Activated T-helper 2 cell treated with anti-CD3 and anti-CD28 coated beads, Interferon-gamma antibody, Interleukin-2, Interleukin-4, amounts not matched to agents 10 μg/mL and 5 μg/mL and 100 μg/mL, durations not matched to agents 14 hours and 24 hours and 36 hours (primary cell): Measurements from ENCODE around the gene ZNF772. TPM values are rescaled to one million over a fixed set of nuclear protein-coding genes. Genes with fewer than 3 reads are reported as not detected.

Experiments
- DNase-seq: peaks from one replicate; pipeline ENCODE4 v3.0.0; 2021; ENCODE audit warnings: low spot score
- H3K27ac Mint-ChIP-seq: one replicate; pipeline ENCODE4 v1.8.0; 2021; ENCODE audit warnings: mixed read lengths
- H3K27me3 Mint-ChIP-seq: one replicate; pipeline ENCODE4 v1.8.0; 2021; ENCODE audit warnings: low read depth, mixed read lengths
- H3K36me3 Mint-ChIP-seq: one replicate; pipeline ENCODE4 v1.8.0; 2021; ENCODE audit warnings: low read depth, mixed read lengths
- H3K4me1 Mint-ChIP-seq: one replicate; pipeline ENCODE4 v1.8.0; 2021; ENCODE audit warnings: low read depth, mixed read lengths
- H3K4me3 Mint-ChIP-seq: one replicate; pipeline ENCODE4 v1.8.0; 2021; ENCODE audit warnings: low read depth, mild to moderate bottlenecking, moderate library complexity, mixed read lengths
- H3K9me3 Mint-ChIP-seq: one replicate; pipeline ENCODE4 v1.8.0; 2021; ENCODE audit warnings: mixed read lengths
- intact Hi-C: fragments of 100-400 bp; cut with micrococcal nuclease; formaldehyde crosslinking; loops from one replicate; pipeline ENCODE4 v1.15.1; 2023
- total RNA-seq: library from RNA; stranded (reverse); gene quantifications from 2 replicates; pipeline ENCODE4 v1.2.3, GENCODE V29; 2022

The ZNF772 gene
- total RNA-seq, 1 donor from 2014 or later = 2.0 TPM

DNA sequence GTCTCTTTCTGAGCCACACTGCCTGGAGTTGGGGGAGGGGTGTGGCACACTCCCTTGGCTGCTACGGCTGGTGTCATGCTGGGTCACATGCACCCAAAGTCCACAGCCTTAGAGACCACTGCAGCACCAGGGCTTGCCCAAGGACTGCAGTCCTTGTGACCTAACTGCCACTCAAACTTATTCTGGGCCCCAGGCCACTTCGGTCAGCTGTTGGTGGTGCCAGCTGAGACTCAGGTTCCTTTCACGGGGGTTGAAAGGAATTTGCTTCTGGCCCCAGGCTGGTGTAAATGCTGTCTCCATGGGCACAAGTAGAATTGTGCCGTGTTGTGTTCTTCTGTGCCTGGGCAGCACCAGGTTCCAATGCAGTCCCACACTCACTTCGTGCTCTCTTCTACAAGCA lies 10.9 kb downstream of the ZNF772 start:
- intact Hi-C loops = no loop called here
- Mint-ChIP-seq H3K4me3 (no peak overlapping the region), H3K27me3 (no peaks in the 10 kb centered on the region), H3K27ac (no peak overlapping the region), H3K9me3 (peaks cover 66% of the 10 kb centered on the region), H3K36me3 (peaks cover 3% of the 10 kb centered on the region), H3K4me1 (no peaks in the 10 kb centered on the region)
- no peak for DNase-seq

DNA sequence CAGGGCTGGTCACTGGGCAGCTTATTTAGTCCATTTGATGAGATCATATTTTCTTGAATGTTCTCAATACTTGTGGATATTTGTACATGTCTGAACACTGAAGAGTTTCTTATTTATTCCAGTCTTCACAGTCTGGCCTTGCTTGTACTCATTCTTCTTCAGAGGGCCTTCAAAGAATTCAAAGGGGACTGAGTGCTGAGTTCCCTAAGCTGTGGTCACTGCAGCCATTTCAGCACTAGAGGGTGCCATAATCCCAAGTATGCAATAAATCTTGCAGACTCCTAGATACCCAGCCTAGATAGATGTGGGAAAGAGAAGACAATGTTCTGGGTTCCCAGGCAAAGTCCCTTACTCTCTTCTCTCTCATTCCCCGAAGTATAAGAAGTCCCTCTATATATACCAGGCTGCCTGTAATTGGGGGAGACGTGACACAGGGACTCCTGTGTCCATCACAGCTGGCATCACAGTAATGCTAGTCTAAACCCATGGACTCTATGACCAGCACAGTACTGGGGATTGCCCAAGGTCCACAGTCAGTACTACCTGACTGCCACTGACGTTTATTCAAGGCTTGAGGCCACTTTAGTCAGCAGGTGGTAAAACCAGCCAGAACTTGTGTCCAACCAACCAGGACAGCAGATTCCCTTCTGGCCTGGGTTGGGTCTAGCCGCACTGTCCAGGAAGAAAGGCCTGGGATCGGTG lies 11.5 kb downstream of the ZNF772 start:
- Mint-ChIP-seq H3K9me3 (peaks cover 66% of the 10 kb centered on the region), H3K27me3 (no peaks in the 10 kb centered on the region)

DNA sequence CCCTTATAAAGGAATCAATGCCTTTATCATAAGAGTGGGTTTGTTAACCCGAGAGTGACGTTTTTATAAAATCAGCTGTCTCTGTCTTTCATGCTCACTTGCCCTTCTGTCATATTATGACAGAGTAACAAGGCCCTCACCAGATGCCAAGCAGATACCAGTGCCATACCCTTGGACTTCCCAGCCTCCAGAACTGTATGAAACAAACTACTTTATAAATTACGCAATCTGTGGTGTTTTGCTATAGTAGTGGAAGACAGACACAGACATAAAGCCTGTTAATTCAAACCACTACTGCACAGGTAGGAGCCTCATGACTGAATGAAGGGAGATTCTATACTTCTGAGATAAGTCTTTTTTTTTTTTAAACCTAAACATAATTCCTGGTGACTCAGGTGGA lies 25.1 kb downstream of the ZNF772 start:
- Mint-ChIP-seq H3K4me1 (no peaks in the 10 kb centered on the region), H3K9me3 (peaks cover 51% of the 10 kb centered on the region), H3K27me3 (no peaks in the 10 kb centered on the region), H3K4me3 (no peak overlapping the region), H3K36me3 (peaks cover 6% of the 10 kb centered on the region), H3K27ac (no peak overlapping the region)
- no peak for DNase-seq
- intact Hi-C loops = no loop called here

More for the DNA sequence above, 11.5 kb downstream of the ZNF772 start:
- peaks cover 4% of the 10 kb centered on the region for H3K36me3 Mint-ChIP-seq
- no peak for DNase-seq
- H3K27ac Mint-ChIP-seq = no peak overlapping the region
- H3K4me1 Mint-ChIP-seq = no peaks in the 10 kb centered on the region
- H3K4me3 Mint-ChIP-seq = no peak overlapping the region
- intact Hi-C loops = no loop called here

DNA sequence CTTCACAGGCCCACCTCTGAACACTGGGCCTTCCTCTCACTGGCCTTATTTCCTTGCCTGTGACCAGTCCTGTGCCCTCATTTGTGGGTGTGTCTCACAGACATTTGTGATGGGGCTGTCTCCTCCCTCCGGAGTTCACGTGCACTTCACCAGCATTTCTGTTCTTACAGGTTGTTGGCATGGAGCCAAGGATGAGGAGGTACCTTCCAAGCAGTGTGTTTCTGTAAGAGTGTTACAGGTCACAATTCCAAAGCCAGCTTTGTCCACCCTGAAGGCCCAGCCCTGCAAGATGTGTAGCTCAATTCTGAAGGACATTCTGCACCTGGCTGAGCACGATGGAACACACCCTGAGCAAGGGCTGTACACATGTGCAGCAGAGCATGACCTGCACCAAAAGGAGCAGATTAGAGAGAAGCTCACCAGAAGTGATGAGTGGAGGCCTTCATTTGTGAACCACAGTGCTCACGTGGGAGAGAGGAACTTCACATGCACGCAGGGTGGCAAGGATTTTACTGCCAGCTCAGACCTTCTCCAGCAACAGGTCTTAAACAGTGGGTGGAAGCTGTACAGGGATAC lies 34.2 kb downstream of the ZNF772 start:
- no peak for DNase-seq
- Mint-ChIP-seq H3K27ac (no peak overlapping the region), H3K4me3 (no peak overlapping the region), H3K9me3 (peaks cover 72% of the 10 kb centered on the region), H3K36me3 (peaks cover 75% of the 10 kb centered on the region), H3K27me3 (no peaks in the 10 kb centered on the region), H3K4me1 (no peaks in the 10 kb centered on the region)
- intact Hi-C loops = no loop called here

DNA sequence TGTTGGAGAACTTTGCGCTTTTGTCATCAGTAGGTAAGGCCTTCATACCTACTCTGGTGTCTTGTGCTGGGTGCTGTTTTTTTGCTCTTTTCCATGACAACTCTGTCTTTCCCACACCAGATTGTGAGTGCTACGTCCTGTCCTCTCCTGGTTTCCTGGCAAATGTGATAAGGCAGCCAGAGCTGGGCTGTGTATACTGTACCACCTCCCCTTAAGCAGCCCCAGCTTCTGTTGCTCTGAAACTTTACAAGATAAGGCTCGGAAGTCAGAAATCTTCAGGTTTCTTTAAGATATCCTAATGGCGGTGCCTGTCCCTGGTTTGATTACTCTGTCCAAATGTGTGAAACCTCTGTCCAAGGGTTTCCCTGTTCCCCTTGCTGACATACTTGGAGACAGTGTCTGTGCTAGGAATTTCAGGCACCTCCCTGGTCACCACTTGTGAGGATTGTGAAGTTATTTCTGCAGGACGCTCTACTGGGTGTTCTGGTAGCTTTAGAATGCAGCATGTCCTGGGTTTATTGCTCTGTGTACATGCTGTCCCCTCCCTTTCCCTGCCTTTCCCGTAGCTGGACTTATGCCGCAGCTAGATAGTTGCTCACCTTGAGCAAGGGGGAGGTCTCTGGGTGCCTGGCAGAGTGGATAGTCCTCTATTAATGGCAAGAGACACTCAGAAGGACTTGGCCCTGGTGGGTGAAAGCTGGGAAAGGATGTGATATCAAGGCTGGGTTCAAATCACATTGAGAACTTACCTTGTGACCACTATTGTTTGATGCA lies 35.2 kb downstream of the ZNF772 start:
- Mint-ChIP-seq H3K27ac (no peak overlapping the region), H3K36me3 (peaks cover 81% of the 10 kb centered on the region), H3K27me3 (no peaks in the 10 kb centered on the region), H3K4me3 (no peak overlapping the region), H3K4me1 (no peaks in the 10 kb centered on the region), H3K9me3 (peaks cover 72% of the 10 kb centered on the region)
- DNase-seq = no peak
- intact Hi-C loops = no loop called here

DNA sequence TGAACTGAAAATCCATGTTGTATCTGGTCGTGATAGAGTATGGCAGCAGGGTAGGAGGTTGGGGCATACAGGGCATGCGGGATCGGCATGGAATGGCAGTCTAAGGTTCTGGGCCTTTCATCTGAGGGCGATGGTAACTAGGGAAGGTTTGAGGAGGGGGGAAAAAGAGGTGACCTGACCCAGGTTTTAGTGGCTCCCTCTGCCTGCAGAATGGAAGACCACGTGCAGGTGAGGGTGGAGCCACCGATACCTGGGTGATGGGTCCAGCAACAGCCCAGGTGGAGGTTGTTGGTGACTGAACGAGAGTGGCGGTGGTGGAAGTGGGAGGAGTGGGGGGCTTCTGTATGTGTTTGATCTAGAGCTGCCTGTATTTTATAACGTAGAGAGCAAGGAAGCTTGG lies 38.4 kb downstream of the ZNF772 start:
- intact Hi-C loops = no loop called here
- H3K4me1 Mint-ChIP-seq = peaks cover 16% of the 10 kb centered on the region
- H3K27ac Mint-ChIP-seq = no peak overlapping the region
- no peak overlapping the region for H3K4me3 Mint-ChIP-seq
- H3K27me3 Mint-ChIP-seq = no peaks in the 10 kb centered on the region
- peaks cover 63% of the 10 kb centered on the region for H3K9me3 Mint-ChIP-seq
- peaks cover 82% of the 10 kb centered on the region for H3K36me3 Mint-ChIP-seq
- DNase-seq = no peak

DNA sequence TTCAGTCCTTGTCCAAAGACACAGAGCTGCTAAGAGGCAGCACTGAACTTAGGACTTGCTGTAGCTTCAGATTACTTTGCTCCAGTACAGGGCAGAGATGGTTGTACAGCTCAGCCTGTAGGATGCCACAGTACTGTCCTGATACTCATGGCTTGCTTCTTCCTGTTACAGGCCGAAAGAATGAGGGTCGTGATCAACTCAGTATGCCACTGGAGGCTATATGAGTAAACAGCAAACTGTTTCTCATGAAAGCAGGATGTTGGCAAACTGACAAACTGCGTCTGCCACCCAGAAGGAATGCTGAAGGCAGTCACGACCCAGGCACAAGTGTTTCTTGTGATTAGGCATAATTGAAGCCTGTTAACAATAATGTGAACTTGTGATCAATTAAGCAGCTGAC lies 39.4 kb downstream of the ZNF772 start:
- no peak for DNase-seq
- Mint-ChIP-seq H3K36me3 (peaks cover 74% of the 10 kb centered on the region), H3K27me3 (no peaks in the 10 kb centered on the region), H3K27ac (no peak overlapping the region), H3K9me3 (peaks cover 61% of the 10 kb centered on the region), H3K4me1 (peaks cover 16% of the 10 kb centered on the region), H3K4me3 (no peak overlapping the region)
- intact Hi-C loops = no loop called here

DNA sequence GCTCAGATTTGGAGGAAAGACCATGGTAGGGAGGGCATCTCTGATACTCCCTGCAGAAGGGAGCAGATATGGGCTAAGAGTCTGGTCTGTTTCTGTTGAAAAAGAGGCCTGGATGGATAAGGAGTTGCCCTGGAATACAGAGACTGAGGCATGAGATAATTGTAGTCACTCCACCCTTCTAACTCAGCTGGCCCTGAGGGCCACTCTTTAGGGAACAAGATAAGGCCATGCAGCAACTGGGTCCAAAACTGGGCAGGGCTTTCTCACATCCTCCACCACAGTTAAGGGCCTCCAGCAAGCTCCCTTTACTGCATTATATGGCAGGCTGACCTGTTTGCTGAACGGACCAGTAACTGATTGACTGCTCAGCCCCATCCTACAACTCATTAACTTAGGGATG lies 40.9 kb downstream of the ZNF772 start:
- H3K27ac Mint-ChIP-seq = no peak overlapping the region
- peaks cover 16% of the 10 kb centered on the region for H3K4me1 Mint-ChIP-seq
- peaks cover 59% of the 10 kb centered on the region for H3K36me3 Mint-ChIP-seq
- no peaks in the 10 kb centered on the region for H3K27me3 Mint-ChIP-seq
- peaks cover 53% of the 10 kb centered on the region for H3K9me3 Mint-ChIP-seq
- intact Hi-C loops = no loop called here
- H3K4me3 Mint-ChIP-seq = peak overlapping the region; percentile 98
- no peak for DNase-seq

DNA sequence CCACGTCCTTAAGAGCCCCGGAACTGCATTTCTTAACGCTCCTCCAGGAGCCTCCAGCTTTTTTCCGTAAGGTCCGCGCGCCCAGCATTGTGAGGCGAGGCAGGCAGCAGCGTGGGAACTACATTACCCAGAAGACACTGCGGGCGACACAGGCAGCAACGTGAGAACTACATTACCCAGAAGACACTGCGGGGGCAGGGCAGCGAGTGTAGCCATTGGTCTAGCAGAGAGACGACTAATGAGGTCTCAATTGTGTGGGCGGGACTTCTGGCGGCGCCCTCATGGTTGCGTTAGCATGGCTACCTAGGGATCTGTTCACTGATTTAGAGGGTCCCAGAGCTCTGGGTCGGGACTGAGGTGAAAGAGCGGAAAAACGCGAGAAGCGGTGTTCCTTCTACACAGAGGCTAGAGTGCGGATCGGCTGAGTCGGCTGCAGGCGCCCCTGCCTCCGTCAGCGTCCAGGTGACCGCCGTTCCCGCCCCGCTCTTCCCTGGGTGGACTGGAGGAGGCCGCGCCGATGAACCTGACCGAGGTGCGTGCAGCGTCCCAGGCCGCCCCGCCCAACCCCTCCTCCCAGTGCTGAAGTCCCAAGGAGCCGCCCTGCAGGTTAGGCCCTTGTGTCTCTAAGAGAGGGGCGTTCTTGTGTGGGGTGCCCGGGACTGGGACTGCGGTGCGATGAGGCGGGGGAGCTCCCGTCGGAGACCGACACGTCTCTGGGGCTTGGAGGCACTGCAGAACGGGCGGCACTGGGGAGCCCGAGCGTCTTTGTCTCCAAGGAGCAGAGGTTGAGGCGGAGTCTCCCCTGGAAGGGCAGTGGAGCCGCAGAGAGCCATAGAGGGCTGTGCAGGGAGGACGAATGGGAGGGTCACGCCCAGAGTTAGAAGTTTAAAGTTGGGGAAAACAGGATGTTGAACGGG lies 42.0 kb downstream of the ZNF772 start, which contains the start of gene ZNF749:
Gene ZNF749, plus strand, starts transcription at position 264 of the 917 bp plus-strand sequence. Its CDS starts 254 bp downstream, at position 518.
- Mint-ChIP-seq H3K27ac (peak within 1 kb of the TSS; percentile 96), H3K9me3 (peaks cover 52% of the 10 kb centered on the region), H3K4me3 (peak within 1 kb of the TSS; percentile 98), H3K36me3 (peaks cover 53% of the 10 kb centered on the region), H3K4me1 (peaks cover 16% of the 10 kb centered on the region), H3K27me3 (no peaks in the 10 kb centered on the region)
- intact Hi-C loops = loop anchor here (1.0 kb wide), 5 partner anchors 24 to 747 kb away; partner anchors contain the start of genes TRAPPC2B, ZNF134, ZNF17 and ZNF547
- peak; percentile 96 for DNase-seq

DNA sequence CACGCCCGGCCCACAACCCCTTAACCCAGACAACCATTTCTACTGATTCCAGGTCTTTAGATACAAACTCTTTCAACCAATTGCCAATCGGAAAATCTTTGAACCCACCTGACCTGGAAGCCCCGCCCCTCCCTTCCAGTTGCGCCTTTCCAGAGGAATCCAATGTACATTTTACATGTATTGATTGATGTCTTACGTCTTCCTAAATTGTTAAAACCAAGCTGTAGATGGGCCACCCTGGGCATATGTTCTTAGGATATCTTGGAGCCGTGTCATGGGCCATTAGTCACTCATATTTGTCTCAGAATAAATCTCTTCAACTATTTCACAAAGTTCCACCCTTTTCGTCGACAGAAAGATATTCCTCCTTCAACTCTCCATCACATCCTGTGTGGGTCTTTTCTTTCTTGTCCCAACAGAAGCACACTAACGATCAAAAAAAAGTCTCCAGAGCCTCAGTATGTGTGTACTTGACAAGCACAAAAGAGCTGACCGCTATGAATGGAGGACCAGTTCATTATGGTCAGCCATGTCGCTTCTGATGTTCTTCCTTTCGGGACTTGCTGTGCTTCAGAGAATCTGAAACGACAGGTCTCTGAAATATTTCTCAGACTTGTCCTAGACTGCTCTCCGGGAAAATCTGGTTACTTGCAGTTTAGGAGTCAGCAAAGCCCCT lies 42.8 kb downstream of the ZNF772 start:
- peak overlapping the region; percentile 96 for H3K27ac Mint-ChIP-seq
- peaks cover 45% of the 10 kb centered on the region for H3K9me3 Mint-ChIP-seq
- intact Hi-C loops = loop anchor here (1.0 kb wide), 5 partner anchors 23 to 748 kb away; partner anchors contain the start of genes TRAPPC2B, ZNF134, ZNF17 and ZNF547
- H3K27me3 Mint-ChIP-seq = no peaks in the 10 kb centered on the region
- no peak for DNase-seq
- peak overlapping the region; percentile 98 for H3K4me3 Mint-ChIP-seq
- peaks cover 16% of the 10 kb centered on the region for H3K4me1 Mint-ChIP-seq
- H3K36me3 Mint-ChIP-seq = peaks cover 46% of the 10 kb centered on the region

DNA sequence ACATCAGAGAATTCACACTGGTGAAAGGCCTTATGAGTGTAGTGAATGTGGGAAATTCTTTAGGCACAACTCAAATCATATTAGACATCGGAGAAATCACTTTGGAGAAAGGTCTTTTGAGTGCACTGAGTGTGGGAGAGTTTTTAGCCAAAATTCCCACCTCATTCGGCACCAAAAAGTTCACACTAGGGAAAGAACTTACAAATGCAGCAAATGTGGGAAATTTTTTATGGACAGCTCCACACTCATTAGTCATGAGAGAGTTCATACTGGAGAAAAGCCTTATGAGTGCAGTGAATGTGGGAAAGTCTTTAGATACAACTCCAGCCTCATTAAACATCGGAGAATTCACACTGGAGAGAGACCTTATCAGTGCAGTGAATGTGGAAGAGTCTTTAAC lies 56.3 kb downstream of the ZNF772 start:
- peaks cover 56% of the 10 kb centered on the region for H3K36me3 Mint-ChIP-seq
- H3K27ac Mint-ChIP-seq = no peak overlapping the region
- no peak overlapping the region for H3K4me3 Mint-ChIP-seq
- no peaks in the 10 kb centered on the region for H3K27me3 Mint-ChIP-seq
- H3K4me1 Mint-ChIP-seq = no peaks in the 10 kb centered on the region
- H3K9me3 Mint-ChIP-seq = peaks cover 60% of the 10 kb centered on the region
- intact Hi-C loops = no loop called here
- DNase-seq = no peak

DNA sequence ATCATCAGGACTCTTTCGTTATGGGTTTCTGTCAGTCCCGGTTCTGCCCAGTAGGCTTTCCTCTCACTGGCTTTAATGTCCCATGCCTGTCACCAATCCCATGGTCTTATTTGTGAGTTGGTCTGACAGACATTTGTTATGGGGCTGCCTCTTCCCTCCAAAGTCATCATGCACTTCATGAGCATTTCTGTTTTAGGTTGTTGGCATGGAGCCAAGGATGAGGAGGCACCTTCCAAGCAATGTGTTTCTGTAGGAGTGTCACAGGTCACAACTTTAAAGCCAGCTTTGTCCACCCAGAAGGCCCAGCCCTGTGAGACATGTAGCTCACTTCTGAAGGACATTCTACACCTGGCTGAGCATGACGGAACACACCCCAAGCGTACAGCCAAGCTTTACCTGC lies 57.9 kb downstream of the ZNF772 start:
- peaks cover 72% of the 10 kb centered on the region for H3K36me3 Mint-ChIP-seq
- intact Hi-C loops = no loop called here
- no peaks in the 10 kb centered on the region for H3K4me1 Mint-ChIP-seq
- H3K27me3 Mint-ChIP-seq = no peaks in the 10 kb centered on the region
- no peak overlapping the region for H3K4me3 Mint-ChIP-seq
- H3K27ac Mint-ChIP-seq = no peak overlapping the region
- DNase-seq = no peak
- H3K9me3 Mint-ChIP-seq = peaks cover 70% of the 10 kb centered on the region
